HUES64 (cell line): Measurements from ENCODE around the gene CCDC102A.
A peak's percentile ranks its signal among the peaks of the same experiment; 100 is the strongest.
"Not testable (repeated sequence)": the region's sequence is repeated elsewhere in the genome, so short reads cannot be mapped to it uniquely, and the experiment has no call there.

ENCODE experiments used
- H3K27ac ChIP-seq: 2 replicates; pipeline ENCODE4 v1.7.0; 2013; ENCODE audit warnings: low read depth, low read length, inconsistent platforms
- H3K27me3 ChIP-seq: 2 replicates; pipeline ENCODE4 v1.6.1; 2013; ENCODE audit warnings: mild to moderate bottlenecking, low read length; ENCODE audit not compliant: insufficient read depth
- H3K36me3 ChIP-seq: 2 replicates; pipeline ENCODE4 v1.6.1; 2013; ENCODE audit warnings: mild to moderate bottlenecking, low read length; ENCODE audit not compliant: insufficient read depth
- H3K4me1 ChIP-seq: 2 replicates; pipeline ENCODE4 v1.6.1; 2013; ENCODE audit warnings: mild to moderate bottlenecking, low read length, moderate library complexity; ENCODE audit not compliant: insufficient read depth
- H3K4me3 ChIP-seq: 2 replicates; pipeline ENCODE4 v1.5.1; 2013; ENCODE audit warnings: mild to moderate bottlenecking, low read length, moderate library complexity
- H3K9ac ChIP-seq: 2 replicates; pipeline ENCODE4 v1.6.1; 2013; ENCODE audit warnings: mild to moderate bottlenecking, low read depth, low read length
- H3K9me3 ChIP-seq: 2 replicates; pipeline ENCODE4 v1.6.1; 2013; ENCODE audit warnings: low read depth, low read length; ENCODE audit not compliant: insufficient read depth
- WGBS: fragments of 150-250, 120-280 bp; methylation state at CpG from one replicate; pipeline ENCODE4 v1.1.7; 2013; ENCODE audit warnings: missing lambda C conversion rate; 5-methylcytosine and 5-hydroxymethylcytosine counted together

CCDC102A gene

GRCh38 chr16:57547524-57547923 is 11.2 kb upstream of the CCDC102A start:
- H3K36me3 ChIP-seq, H3K27me3 ChIP-seq, H3K4me3 ChIP-seq, H3K4me1 ChIP-seq, H3K9me3 ChIP-seq, H3K9ac ChIP-seq, H3K27ac ChIP-seq: not testable (repeated sequence)
- 96% methylated on average over 12 of the region's 12 CpGs for WGBS

GRCh38 chr16:57544124-57544653 is 7.8 kb upstream of the CCDC102A start:
- H3K9ac ChIP-seq, result no peak overlapping the region
- H3K4me1 ChIP-seq, result no peaks in the 10 kb centered on the region
- H3K27ac ChIP-seq, result no peak overlapping the region
- H3K4me3 ChIP-seq, result no peak overlapping the region
- no peaks in the 10 kb centered on the region for H3K9me3 ChIP-seq
- WGBS, result 88% methylated on average over 4 of the region's 4 CpGs
- H3K27me3 ChIP-seq, result no peaks in the 10 kb centered on the region
- H3K36me3 ChIP-seq, result no peaks in the 10 kb centered on the region

GRCh38 chr16:57541754-57542435 is 5.5 kb upstream of the CCDC102A start:
- Histone ChIP-seq H3K4me1 (peaks cover 14% of the 10 kb centered on the region), H3K9ac (no peak overlapping the region), H3K4me3 (no peak overlapping the region), H3K36me3 (no peaks in the 10 kb centered on the region), H3K27ac (no peak overlapping the region), H3K27me3 (peaks cover 6% of the 10 kb centered on the region; the same call in 1 of the 2 replicates), H3K9me3 (no peaks in the 10 kb centered on the region)
- 91% methylated on average over 4 of the region's 4 CpGs for WGBS

- Histone ChIP-seq H3K27me3 (peaks cover 6% of the 10 kb centered on the region; the same call in 1 of the 2 replicates), H3K9me3 (no peaks in the 10 kb centered on the region), H3K9ac (no peak overlapping the region), H3K27ac (no peak overlapping the region), H3K4me3 (no peak overlapping the region), H3K4me1 (peaks cover 14% of the 10 kb centered on the region), H3K36me3 (no peaks in the 10 kb centered on the region)
- 83% methylated on average over 12 of the region's 12 CpGs for whole genome bisulfite sequencing
These were observed 4.8 kb upstream of the CCDC102A start for GRCh38 chr16:57540906-57541753.

- H3K36me3 ChIP-seq, result no peaks in the 10 kb centered on the region
- peaks cover 14% of the 10 kb centered on the region for H3K4me1 ChIP-seq
- peaks cover 6% of the 10 kb centered on the region; the same call in 1 of the 2 replicates for H3K27me3 ChIP-seq
- no peaks in the 10 kb centered on the region for H3K9me3 ChIP-seq
- no peak overlapping the region for H3K27ac ChIP-seq
- H3K4me3 ChIP-seq, result no peak overlapping the region
- no peak overlapping the region for H3K9ac ChIP-seq
- WGBS, result 81% methylated on average over 2 of the region's 2 CpGs
These were observed 4.0 kb upstream of the CCDC102A start for GRCh38 chr16:57540387-57540786.

GRCh38 chr16:57539072-57539796 is 2.9 kb upstream of the CCDC102A start:
- H3K4me3 ChIP-seq, result no peak overlapping the region
- no peaks in the 10 kb centered on the region for H3K36me3 ChIP-seq
- WGBS, result 91% methylated on average over 10 of the region's 10 CpGs
- peaks cover 14% of the 10 kb centered on the region for H3K4me1 ChIP-seq
- no peak overlapping the region for H3K27ac ChIP-seq
- peaks cover 6% of the 10 kb centered on the region; the same call in 1 of the 2 replicates for H3K27me3 ChIP-seq
- H3K9ac ChIP-seq, result no peak overlapping the region
- H3K9me3 ChIP-seq, result no peaks in the 10 kb centered on the region

- H3K27me3 ChIP-seq, result peaks cover 6% of the 10 kb centered on the region; the same call in 1 of the 2 replicates
These were observed 1.9 kb upstream of the CCDC102A start for GRCh38 chr16:57538235-57538721.

GRCh38 chr16:57537581-57538234 is 1.3 kb upstream of the CCDC102A start:
- peak overlapping the region; percentile 91; the same call in 1 of the 2 replicates for H3K9ac ChIP-seq
- H3K4me3 ChIP-seq, result peak overlapping the region; percentile 61
- 61% methylated on average over 10 of the region's 10 CpGs for WGBS
- peaks cover 6% of the 10 kb centered on the region; the same call in 1 of the 2 replicates for H3K27me3 ChIP-seq
- no peaks in the 10 kb centered on the region for H3K9me3 ChIP-seq
- H3K4me1 ChIP-seq, result peaks cover 18% of the 10 kb centered on the region
- H3K36me3 ChIP-seq, result no peaks in the 10 kb centered on the region
- H3K27ac ChIP-seq, result no peak overlapping the region

More at GRCh38 chr16:57538235-57538721, 1.9 kb upstream of the CCDC102A start:
- Histone ChIP-seq H3K27ac (no peak overlapping the region), H3K9ac (no peak overlapping the region), H3K4me1 (peaks cover 14% of the 10 kb centered on the region), H3K9me3 (no peaks in the 10 kb centered on the region), H3K36me3 (no peaks in the 10 kb centered on the region), H3K4me3 (no peak overlapping the region)
- WGBS, result 89% methylated on average over 14 of the region's 14 CpGs

GRCh38 chr16:57537194-57537505 is 779 bp upstream of the CCDC102A start:
- peak overlapping the region; percentile 91 for H3K9ac ChIP-seq
- H3K27me3 ChIP-seq, result peaks cover 6% of the 10 kb centered on the region; the same call in 1 of the 2 replicates
- no peaks in the 10 kb centered on the region for H3K9me3 ChIP-seq
- WGBS, result 50% methylated on average over 5 of the region's 8 CpGs
- peak overlapping the region; percentile 61 for H3K4me3 ChIP-seq
- no peaks in the 10 kb centered on the region for H3K36me3 ChIP-seq
- no peak overlapping the region for H3K27ac ChIP-seq
- H3K4me1 ChIP-seq, result peaks cover 23% of the 10 kb centered on the region

GRCh38 chr16:57535680-57536305 is 578 bp downstream of the CCDC102A start:
- H3K27ac ChIP-seq, result peak overlapping the region; percentile 98
- H3K27me3 ChIP-seq, result peaks cover 6% of the 10 kb centered on the region; the same call in 1 of the 2 replicates
- peaks cover 23% of the 10 kb centered on the region for H3K4me1 ChIP-seq
- peak overlapping the region; percentile 68 for H3K4me3 ChIP-seq
- H3K36me3 ChIP-seq, result no peaks in the 10 kb centered on the region
- peak overlapping the region; percentile 91 for H3K9ac ChIP-seq
- no peaks in the 10 kb centered on the region for H3K9me3 ChIP-seq
- 2% methylated on average over 33 of the region's 50 CpGs for WGBS
